Osteoblast (primary cell): ENCODE results near the gene GABRG2. TPM values are rescaled to one million over a fixed set of nuclear protein-coding genes. Genes with fewer than 3 reads are reported as not detected.

Source experiments
- DNase-seq: peaks from one replicate; pipeline ENCODE4 v3.0.0; 2011; ENCODE audit warnings: low spot score, mixed read lengths; ENCODE audit not compliant: insufficient read length; ENCODE audit errors: missing footprints
- H2AFZ ChIP-seq: 2 replicates; pipeline ENCODE4 v1.6.0; 2011; ENCODE audit warnings: mild to moderate bottlenecking, low read length
- H3K27ac ChIP-seq: 2 replicates; pipeline ENCODE4 v1.5.1; 2011; ENCODE audit warnings: mild to moderate bottlenecking, low read depth, low read length, moderate library complexity
- H3K27me3 ChIP-seq: 2 replicates; pipeline ENCODE4 v1.6.0; 2012; ENCODE audit warnings: mild to moderate bottlenecking, control low read depth, inconsistent platforms, low read length, moderate library complexity; ENCODE audit not compliant: insufficient read depth
- H3K36me3 ChIP-seq: 2 replicates; pipeline ENCODE4 v1.5.1; 2011; ENCODE audit warnings: mild to moderate bottlenecking, low read length, control low read depth, moderate library complexity; ENCODE audit not compliant: insufficient read depth
- H3K4me1 ChIP-seq: 2 replicates; pipeline ENCODE4 v1.5.1; 2011; ENCODE audit warnings: mild to moderate bottlenecking, low read length, control low read depth, moderate library complexity; ENCODE audit not compliant: insufficient read depth
- H3K4me2 ChIP-seq: 2 replicates; pipeline ENCODE4 v1.6.0; 2011; ENCODE audit warnings: mild to moderate bottlenecking, low read length; ENCODE audit not compliant: insufficient read depth
- H3K4me3 ChIP-seq: fragments of 200-600 bp; sonication (generic); 3 replicates; pipeline ENCODE4 v1.5.1; 2012; ENCODE audit warnings: mild to moderate bottlenecking, low read length, inconsistent platforms; ENCODE audit not compliant: insufficient read depth
- H3K79me2 ChIP-seq: 2 replicates; pipeline ENCODE4 v1.6.0; 2012; ENCODE audit warnings: mild to moderate bottlenecking, low read length, control low read depth, inconsistent platforms; ENCODE audit not compliant: insufficient read depth
- H3K9me3 ChIP-seq: 2 replicates; pipeline ENCODE4 v1.5.1; 2011; ENCODE audit warnings: low read depth, low read length, control low read depth
- H4K20me1 ChIP-seq: 2 replicates; pipeline ENCODE4 v1.6.0; 2012; ENCODE audit warnings: mild to moderate bottlenecking, low read length, control low read depth; ENCODE audit not compliant: insufficient read depth
- total RNA-seq: library from RNA; depleted of rRNA; stranded (reverse); fragments of >200 nt; gene quantifications from 2 replicates; pipeline ENCODE4 v1.2.3, GENCODE V29; 2012
- TF ChIP-seq, protein P1 (sequence below): IDR thresholded peaks from 2 replicates; pipeline ENCODE4 v1.5.1; 2011; ENCODE audit warnings: mild to moderate bottlenecking, low read depth, low read length, moderate library complexity; ENCODE audit errors: extremely low read depth

GABRG2 gene
- total RNA-seq, 1 donor: not detected

GRCh38 chr5:162096448-162096847 is 28.9 kb downstream of the GABRG2 start:
- no peaks in the 10 kb centered on the region for H3K36me3 ChIP-seq
- H3K27me3 ChIP-seq: no peaks in the 10 kb centered on the region

DNA sequence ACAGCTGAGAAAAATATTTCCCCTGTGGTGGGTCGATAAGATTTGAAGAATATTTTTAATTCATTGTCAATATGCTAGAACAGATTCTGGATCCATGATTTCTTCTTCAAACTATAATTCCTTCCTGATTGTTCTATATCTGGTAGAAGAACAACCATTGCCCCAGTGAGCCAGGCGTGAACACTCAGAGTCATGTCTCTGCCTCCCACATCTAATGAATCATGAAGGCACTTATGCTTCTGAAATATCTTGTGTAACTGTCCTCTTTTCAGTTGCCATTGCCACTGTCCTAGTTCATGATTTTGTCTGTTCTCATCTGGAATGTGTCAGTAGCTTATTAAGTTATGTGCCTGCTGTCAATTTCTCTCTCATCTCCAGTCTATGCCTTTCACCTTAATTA is 40.0 kb downstream of the GABRG2 start:
- no peak overlapping the region for H2AFZ ChIP-seq
- no peaks in the 10 kb centered on the region for H3K79me2 ChIP-seq
- no peaks in the 10 kb centered on the region for H3K27me3 ChIP-seq
- no peak overlapping the region for H3K27ac ChIP-seq
- H3K4me3 ChIP-seq: no peak overlapping the region
- DNase-seq: no peak
- no peaks in the 10 kb centered on the region for H3K36me3 ChIP-seq
- TF ChIP-seq, protein P1, sequence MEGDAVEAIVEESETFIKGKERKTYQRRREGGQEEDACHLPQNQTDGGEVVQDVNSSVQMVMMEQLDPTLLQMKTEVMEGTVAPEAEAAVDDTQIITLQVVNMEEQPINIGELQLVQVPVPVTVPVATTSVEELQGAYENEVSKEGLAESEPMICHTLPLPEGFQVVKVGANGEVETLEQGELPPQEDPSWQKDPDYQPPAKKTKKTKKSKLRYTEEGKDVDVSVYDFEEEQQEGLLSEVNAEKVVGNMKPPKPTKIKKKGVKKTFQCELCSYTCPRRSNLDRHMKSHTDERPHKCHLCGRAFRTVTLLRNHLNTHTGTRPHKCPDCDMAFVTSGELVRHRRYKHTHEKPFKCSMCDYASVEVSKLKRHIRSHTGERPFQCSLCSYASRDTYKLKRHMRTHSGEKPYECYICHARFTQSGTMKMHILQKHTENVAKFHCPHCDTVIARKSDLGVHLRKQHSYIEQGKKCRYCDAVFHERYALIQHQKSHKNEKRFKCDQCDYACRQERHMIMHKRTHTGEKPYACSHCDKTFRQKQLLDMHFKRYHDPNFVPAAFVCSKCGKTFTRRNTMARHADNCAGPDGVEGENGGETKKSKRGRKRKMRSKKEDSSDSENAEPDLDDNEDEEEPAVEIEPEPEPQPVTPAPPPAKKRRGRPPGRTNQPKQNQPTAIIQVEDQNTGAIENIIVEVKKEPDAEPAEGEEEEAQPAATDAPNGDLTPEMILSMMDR: no peak
- no peaks in the 10 kb centered on the region for H3K4me1 ChIP-seq
- no peaks in the 10 kb centered on the region for H4K20me1 ChIP-seq
- no peak overlapping the region for H3K4me2 ChIP-seq
- H3K9me3 ChIP-seq: no peaks in the 10 kb centered on the region

More at GRCh38 chr5:162096448-162096847, 28.9 kb downstream of the GABRG2 start:
- Histone ChIP-seq H4K20me1 (no peaks in the 10 kb centered on the region), H3K27ac (no peak overlapping the region), H2AFZ (no peak overlapping the region), H3K9me3 (peaks cover 2% of the 10 kb centered on the region), H3K4me3 (no peak overlapping the region), H3K4me1 (no peaks in the 10 kb centered on the region), H3K79me2 (no peaks in the 10 kb centered on the region), H3K4me2 (no peak overlapping the region)
- no peak for DNase-seq
- TF ChIP-seq, protein P1: no peak

GRCh38 chr5:162119801-162120200 is 52.2 kb downstream of the GABRG2 start:
- H3K27me3 ChIP-seq: no peaks in the 10 kb centered on the region
- DNase-seq: no peak
- no peaks in the 10 kb centered on the region for H3K36me3 ChIP-seq
- H4K20me1 ChIP-seq: no peaks in the 10 kb centered on the region
- H3K4me3 ChIP-seq: no peak overlapping the region
- H2AFZ ChIP-seq: no peak overlapping the region
- H3K4me1 ChIP-seq: no peaks in the 10 kb centered on the region
- TF ChIP-seq, protein P1: no peak
- no peak overlapping the region for H3K27ac ChIP-seq
- H3K9me3 ChIP-seq: no peaks in the 10 kb centered on the region
- H3K79me2 ChIP-seq: no peaks in the 10 kb centered on the region
- H3K4me2 ChIP-seq: no peak overlapping the region

- no peak overlapping the region for H2AFZ ChIP-seq
- no peak overlapping the region for H3K4me3 ChIP-seq
- no peaks in the 10 kb centered on the region for H3K79me2 ChIP-seq
- no peak overlapping the region for H3K27ac ChIP-seq
- no peaks in the 10 kb centered on the region for H3K36me3 ChIP-seq
- no peaks in the 10 kb centered on the region for H3K4me1 ChIP-seq
- peaks cover 5% of the 10 kb centered on the region for H3K9me3 ChIP-seq
- TF ChIP-seq, protein P1: no peak
- H3K4me2 ChIP-seq: no peak overlapping the region
- no peak for DNase-seq
- H4K20me1 ChIP-seq: no peaks in the 10 kb centered on the region
- H3K27me3 ChIP-seq: no peaks in the 10 kb centered on the region
Observed at GRCh38 chr5:162128117-162128516, 60.5 kb downstream of the GABRG2 start.
